Gastrocnemius medialis (tissue), 4 donors: ENCODE results near the gene LRFN2. TPM values are rescaled to one million over a fixed set of nuclear protein-coding genes. Genes with fewer than 3 reads are reported as not detected.

Experiments used
- ATAC-seq, 2 donors: fragments of 150-250 bp; one replicate each; pipeline ENCODE4 v1.9.1; 2016
- DNase-seq, 2 donors: peaks; one replicate each; pipeline ENCODE4 v3.0.0-alpha.2; 2019
- H3K27ac ChIP-seq, 4 donors: fragments of 200-600 bp; sonication (generic); 1 replicate in 1 of 4; 2 replicates in 3 of 4; pipeline ENCODE4 v1.5.1; 2016 to 2018; ENCODE audit warnings: mild to moderate bottlenecking in 2 of 4, moderate library complexity in 1 of 4
- H3K27me3 ChIP-seq, 3 donors: fragments of 200-600 bp; sonication (generic) in 2 of 3; 1 replicate in 1 of 3; 2 replicates in 2 of 3; pipeline versions ENCODE4 v1.5.1 to v1.6.0; 2016 to 2019; ENCODE audit warnings: mild to moderate bottlenecking in 1 of 3, moderate library complexity in 1 of 3
- H3K36me3 ChIP-seq, 2 donors: fragments of 200-600 bp; sonication (generic) in 1 of 2; one replicate each; pipeline ENCODE4 v1.5.1; 2017 to 2018
- H3K4me1 ChIP-seq, 2 donors: fragments of 200-600 bp; sonication (generic) in 1 of 2; one replicate each; pipeline ENCODE4 v1.5.1; 2016 to 2017; ENCODE audit warnings: mild to moderate bottlenecking in 2 of 2
- H3K4me3 ChIP-seq, 4 donors: fragments of 200-600 bp; sonication (generic) in 3 of 4; 1 replicate in 1 of 4; 2 replicates in 3 of 4; pipeline ENCODE4 v1.5.1; 2016 to 2019; ENCODE audit warnings: mild to moderate bottlenecking in 2 of 4
- H3K9me3 ChIP-seq, 3 donors: fragments of 200-600 bp; sonication (generic) in 2 of 3; 1 replicate in 1 of 3; 2 replicates in 2 of 3; pipeline ENCODE4 v1.5.1; 2016 to 2019
- CTCF ChIP-seq, 5 experiments: fragments of 450-650 bp in 3 of 5; fragments of 200-600 bp in 2 of 5; sonication (generic) in 2 of 5; IDR thresholded peaks in 4 of 5; conservative IDR thresholded peaks in 1 of 5; 1 replicate in 4 of 5; 2 replicates in 1 of 5; pipeline ENCODE4 v1.5.1; 2016 to 2019; ENCODE audit warnings: antibody characterized with exemption in 5 of 5, mild to moderate bottlenecking in 3 of 5, moderate library complexity in 3 of 5
- POLR2A ChIP-seq, 2 donors: fragments of 450-650 bp; IDR thresholded peaks; one replicate each; pipeline ENCODE4 v1.6.1; 2017; ENCODE audit warnings: antibody characterized with exemption in 2 of 2, mild to moderate bottlenecking in 2 of 2, moderate library complexity in 2 of 2
- in situ Hi-C, 4 donors: fragments of 200-750 bp; cut with MboI; loops; one replicate each; pipeline versions ENCODE4 v1.15.0 to v1.8.0; 2017; ENCODE audit warnings: low sequenced_read_pairs in 4 of 4
- intact Hi-C: fragments of 100-400 bp; cut with DNase I; formaldehyde crosslinking; loops from one replicate; pipeline ENCODE4 v1.15.1; 2023; ENCODE audit warnings: low total_unique reads
- total RNA-seq, 4 donors: library from RNA; depleted of rRNA; stranded (reverse); fragments of >200 nt; gene quantifications; one replicate each; pipeline versions ENCODE4 v1.1.0 to v1.2.3, GENCODE V29; 2016

Gene LRFN2
- total RNA-seq, 4 donors from 2014 or later = not detected

- TF ChIP-seq POLR2A (IDR thresholded peaks at IDR 0.05) = no peak
- TF ChIP-seq CTCF (IDR thresholded peaks at IDR 0.05 in 4 of 5, conservative IDR thresholded peaks at IDR 0.05 in 1 of 5) = no peak
- Histone ChIP-seq H3K4me1 (peaks cover 0 to 8% of the 10 kb centered on the region in 2 donors), H3K4me3 (no peak overlapping the region), H3K9me3 (no peaks in the 10 kb centered on the region), H3K27ac (no peak overlapping the region), H3K27me3 (no peaks in the 10 kb centered on the region), H3K36me3 (no peaks in the 10 kb centered on the region)
- in situ Hi-C loops = no loop called here
- ATAC-seq (no peak), DNase-seq (no peak)
- intact Hi-C loops = no loop called here
Observed at GRCh38 chr6:40431706-40432105, 155.5 kb downstream of the LRFN2 start.

- intact Hi-C loops = no loop called here
- Histone ChIP-seq H3K36me3 (no peaks in the 10 kb centered on the region), H3K27ac (peak overlapping the region in 2 of 4 donors; percentile 40 to 76), H3K9me3 (no peaks in the 10 kb centered on the region), H3K4me3 (no peak overlapping the region), H3K27me3 (no peaks in the 10 kb centered on the region), H3K4me1 (peaks cover 8 to 20% of the 10 kb centered on the region in 2 donors)
- peak; percentile 81 to 89 for ATAC-seq
- TF ChIP-seq POLR2A (IDR thresholded peaks at IDR 0.05) (no peak), CTCF (IDR thresholded peaks at IDR 0.05 in 4 of 5, conservative IDR thresholded peaks at IDR 0.05 in 1 of 5) (no peak)
- peak; percentile 53 to 55 for DNase-seq
- in situ Hi-C loops = no loop called here
Observed at GRCh38 chr6:40427196-40427595, 160.0 kb downstream of the LRFN2 start.

GRCh38 chr6:40426346-40427066 is 160.7 kb downstream of the LRFN2 start:
- Histone ChIP-seq H3K36me3 (no peaks in the 10 kb centered on the region), H3K27ac (peak overlapping the region; percentile 35 to 76 (median 53)), H3K9me3 (no peaks in the 10 kb centered on the region), H3K27me3 (no peaks in the 10 kb centered on the region), H3K4me3 (no peak overlapping the region), H3K4me1 (peaks cover 8 to 20% of the 10 kb centered on the region in 2 donors)
- ATAC-seq (peak; percentile 45 to 56), DNase-seq (no peak)
- in situ Hi-C loops = no loop called here
- TF ChIP-seq POLR2A (IDR thresholded peaks at IDR 0.05) (no peak), CTCF (IDR thresholded peaks at IDR 0.05 in 4 of 5, conservative IDR thresholded peaks at IDR 0.05 in 1 of 5) (no peak)
- intact Hi-C loops = no loop called here

GRCh38 chr6:40425192-40425919 is 161.8 kb downstream of the LRFN2 start:
- DNase-seq (peak; percentile 23 to 31), ATAC-seq (peak; percentile 41 to 64)
- H3K27me3 ChIP-seq = no peaks in the 10 kb centered on the region

More at GRCh38 chr6:40425192-40425919, 161.8 kb downstream of the LRFN2 start:
- Histone ChIP-seq H3K4me1 (peaks cover 8 to 20% of the 10 kb centered on the region in 2 donors), H3K36me3 (no peaks in the 10 kb centered on the region), H3K27ac (peak overlapping the region; percentile 35 to 76 (median 54)), H3K9me3 (no peaks in the 10 kb centered on the region), H3K4me3 (no peak overlapping the region)
- TF ChIP-seq POLR2A (IDR thresholded peaks at IDR 0.05) (no peak), CTCF (IDR thresholded peaks at IDR 0.05 in 4 of 5, conservative IDR thresholded peaks at IDR 0.05 in 1 of 5) (no peak)
- in situ Hi-C loops (no loop called here), intact Hi-C loops (no loop called here)
